Measurements from ENCODE around the gene NECAB2.

NECAB2 gene

DNA sequence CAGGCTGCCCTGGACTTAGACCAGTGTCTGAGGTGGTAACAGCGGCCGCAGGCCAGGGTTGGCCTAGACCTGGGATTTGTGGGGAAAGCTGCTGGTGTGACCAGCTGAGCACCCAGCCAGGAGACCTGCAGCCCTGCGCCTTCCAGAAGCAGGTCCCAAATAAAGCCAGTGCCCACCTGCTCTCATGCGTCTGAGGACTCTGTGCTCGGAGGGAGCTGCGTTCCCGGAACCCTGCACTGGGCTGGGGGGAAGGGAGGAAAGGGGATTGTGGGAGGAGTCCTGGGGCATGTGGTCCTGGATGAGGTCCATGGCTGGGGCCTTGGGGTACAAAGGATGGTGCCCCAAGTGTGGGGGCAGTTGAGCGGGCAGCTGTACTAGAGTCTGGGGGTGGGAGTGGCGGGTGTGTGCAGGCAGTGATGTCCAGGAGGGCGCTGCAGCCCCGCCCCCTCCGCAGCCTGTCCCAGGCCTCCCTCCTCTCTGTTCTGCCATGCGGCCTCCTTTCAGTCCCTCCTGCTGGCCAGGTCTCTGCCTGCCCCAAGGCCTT lies 1.8 kb upstream of the NECAB2 start:
- Histone ChIP-seq H3K4me2 (no peak overlapping the region), H3K9me3 (no peaks in the 10 kb centered on the region), H3K4me1 (no peaks in the 10 kb centered on the region), H3K27ac (no peak overlapping the region), H3K9ac (no peak overlapping the region), H3K27me3 (peaks cover 23% of the 10 kb centered on the region), H4K20me1 (no peaks in the 10 kb centered on the region), H3K36me3 (no peaks in the 10 kb centered on the region), H3K4me3 (no peak overlapping the region)
- no peak for TF ChIP-seq Cebpa-rat (IDR thresholded peaks at IDR 0.05)

DNA sequence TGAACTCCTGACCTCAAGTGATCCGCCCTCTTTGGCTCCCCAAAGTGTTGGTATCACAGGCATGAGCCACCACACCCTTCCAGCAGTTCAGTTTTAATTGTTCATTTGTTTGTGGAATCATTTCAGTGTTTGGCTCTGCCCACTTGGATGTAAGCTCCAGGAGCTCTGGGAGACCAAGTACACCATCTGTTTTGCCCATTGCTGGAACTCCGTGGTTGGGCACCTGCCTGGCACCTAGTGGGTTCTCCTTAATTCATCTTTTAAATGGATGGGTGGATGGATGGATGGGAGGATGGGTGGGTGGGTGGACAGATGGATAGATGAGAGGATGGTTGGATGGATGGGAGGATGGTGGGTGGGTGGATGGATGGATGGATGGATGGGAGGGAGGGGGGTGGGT lies 953 bp upstream of the NECAB2 start:
- H3K4me2 ChIP-seq: no peak overlapping the region
- H3K9me3 ChIP-seq: no peaks in the 10 kb centered on the region
- H3K4me1 ChIP-seq: no peaks in the 10 kb centered on the region
- no peak for TF ChIP-seq Cebpa-rat (IDR thresholded peaks at IDR 0.05)
- peaks cover 23% of the 10 kb centered on the region for H3K27me3 ChIP-seq
- H3K27ac ChIP-seq: no peak overlapping the region
- H3K9ac ChIP-seq: no peak overlapping the region
- H3K36me3 ChIP-seq: no peaks in the 10 kb centered on the region
- H4K20me1 ChIP-seq: no peaks in the 10 kb centered on the region
- H3K4me3 ChIP-seq: no peak overlapping the region

DNA sequence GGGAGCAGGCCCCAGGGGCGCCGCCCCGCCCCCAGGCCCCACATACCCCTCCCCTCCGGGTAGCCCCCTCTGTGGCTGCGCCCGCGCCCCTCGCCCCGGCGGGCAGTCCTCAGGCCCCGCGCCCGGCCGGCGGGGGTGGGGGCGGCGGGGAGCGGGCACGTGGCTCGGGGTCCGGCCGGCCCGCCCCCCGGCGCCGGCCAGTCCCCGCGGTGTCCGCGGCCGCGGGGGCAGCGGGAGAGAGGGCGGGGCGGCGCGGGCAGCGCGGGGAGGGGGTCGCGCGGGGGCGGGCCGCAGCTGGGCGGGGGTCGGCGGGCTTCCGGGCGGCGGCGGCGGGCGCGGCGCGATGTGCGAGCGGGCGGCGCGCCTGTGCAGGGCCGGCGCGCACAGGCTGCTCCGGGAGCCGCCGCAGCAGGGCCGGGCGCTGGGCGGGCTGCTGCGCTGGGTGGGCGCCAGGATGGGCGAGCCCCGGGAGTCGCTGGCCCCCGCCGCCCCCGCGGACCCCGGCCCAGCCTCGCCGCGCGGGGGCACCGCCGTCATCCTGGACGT lies 335 bp downstream of the NECAB2 start:
- H3K27me3 ChIP-seq: peaks cover 23% of the 10 kb centered on the region
- no peaks in the 10 kb centered on the region for H3K9me3 ChIP-seq
- H3K9ac ChIP-seq: no peak overlapping the region
- no peaks in the 10 kb centered on the region for H3K36me3 ChIP-seq
- no peak for TF ChIP-seq Cebpa-rat (IDR thresholded peaks at IDR 0.05)
- H3K4me1 ChIP-seq: no peaks in the 10 kb centered on the region
- no peak overlapping the region for H3K4me2 ChIP-seq
- no peak overlapping the region for H3K4me3 ChIP-seq
- no peaks in the 10 kb centered on the region for H4K20me1 ChIP-seq
- no peak overlapping the region for H3K27ac ChIP-seq

DNA sequence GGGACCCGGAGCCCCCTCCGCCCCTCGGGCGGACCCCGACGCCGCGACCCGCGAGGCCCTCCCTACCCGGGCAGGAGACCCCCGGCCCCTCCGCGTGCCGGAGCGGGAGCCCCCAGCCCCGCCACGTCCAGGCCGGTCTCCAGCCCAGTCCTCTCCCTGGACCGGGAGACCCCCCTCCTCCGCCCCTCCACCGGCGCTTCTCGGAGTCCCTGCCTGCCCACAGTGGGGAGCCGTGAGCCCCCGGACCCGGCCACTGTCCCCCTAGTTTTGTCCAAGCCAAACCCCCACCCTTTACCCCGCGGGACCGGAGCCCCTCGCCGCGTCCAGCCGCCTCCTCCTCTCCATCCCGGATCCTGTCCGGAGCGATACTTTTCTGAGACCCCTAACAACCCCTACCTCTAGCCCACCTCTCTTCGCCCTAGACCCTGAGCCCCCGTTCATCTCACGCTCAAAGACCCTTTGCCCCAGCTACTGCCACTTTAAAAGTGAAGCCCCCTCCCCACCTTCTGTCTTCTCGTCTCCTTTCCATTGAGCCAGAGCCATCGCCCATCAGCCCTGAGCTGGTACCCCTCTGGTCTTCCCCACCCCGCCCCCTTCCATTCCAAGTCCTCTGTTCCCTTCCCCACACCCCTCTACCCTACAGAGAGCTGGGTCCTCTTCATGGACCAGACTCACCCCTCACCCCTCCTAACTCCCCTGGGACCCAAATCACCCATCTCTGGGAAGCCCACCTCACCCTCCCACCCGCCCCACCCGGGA lies 1.0 kb downstream of the NECAB2 start:
- no peaks in the 10 kb centered on the region for H3K36me3 ChIP-seq
- peaks cover 23% of the 10 kb centered on the region for H3K27me3 ChIP-seq
- no peak overlapping the region for H3K9ac ChIP-seq
- H3K4me2 ChIP-seq: no peak overlapping the region
- H3K9me3 ChIP-seq: no peaks in the 10 kb centered on the region
- H3K27ac ChIP-seq: no peak overlapping the region
- TF ChIP-seq Cebpa-rat (IDR thresholded peaks at IDR 0.05): no peak
- H3K4me1 ChIP-seq: peaks cover 3% of the 10 kb centered on the region; the same call in 1 of the 2 replicates
- no peaks in the 10 kb centered on the region for H4K20me1 ChIP-seq
- no peak overlapping the region for H3K4me3 ChIP-seq

DNA sequence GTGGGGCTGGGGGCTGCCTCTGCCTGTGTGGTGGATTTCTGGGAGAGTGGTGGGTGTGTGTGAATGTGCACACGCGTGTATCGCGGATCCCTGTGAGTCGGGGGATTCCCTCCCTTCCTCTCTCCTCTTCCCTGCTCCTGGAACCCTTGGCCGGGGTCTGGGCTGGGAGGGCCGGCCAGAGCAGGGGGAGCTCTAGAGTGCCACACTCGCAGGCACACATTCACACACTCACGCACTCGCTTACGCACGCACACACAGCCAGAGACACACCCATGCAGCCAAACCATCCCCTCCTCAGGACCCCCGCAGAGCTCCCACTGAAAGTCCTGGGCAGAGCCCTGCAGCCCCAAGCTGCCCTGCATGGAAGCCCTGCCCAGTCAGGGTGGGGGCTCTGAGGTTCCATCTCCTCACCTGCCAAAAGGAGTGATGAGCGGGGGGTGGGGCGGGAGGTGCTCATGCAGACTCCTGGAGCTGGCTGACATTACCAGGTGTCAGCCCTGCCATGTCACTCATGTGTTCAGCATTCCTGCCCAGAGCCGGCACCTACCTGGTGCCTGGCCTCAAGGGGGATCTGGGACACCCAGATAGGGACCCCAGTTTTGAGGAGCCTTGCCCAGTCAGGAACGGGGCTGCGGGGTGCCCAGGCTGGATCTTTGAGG lies 1.9 kb downstream of the NECAB2 start:
- no peak overlapping the region for H3K4me2 ChIP-seq
- H3K27me3 ChIP-seq: peaks cover 23% of the 10 kb centered on the region
- H3K27ac ChIP-seq: no peak overlapping the region
- H3K36me3 ChIP-seq: no peaks in the 10 kb centered on the region
- peaks cover 12% of the 10 kb centered on the region; the same call in 1 of the 2 replicates for H3K4me1 ChIP-seq
- H3K9ac ChIP-seq: no peak overlapping the region
- H3K9me3 ChIP-seq: no peaks in the 10 kb centered on the region
- H3K4me3 ChIP-seq: no peak overlapping the region
- H4K20me1 ChIP-seq: no peaks in the 10 kb centered on the region
- TF ChIP-seq Cebpa-rat (IDR thresholded peaks at IDR 0.05): no peak

DNA sequence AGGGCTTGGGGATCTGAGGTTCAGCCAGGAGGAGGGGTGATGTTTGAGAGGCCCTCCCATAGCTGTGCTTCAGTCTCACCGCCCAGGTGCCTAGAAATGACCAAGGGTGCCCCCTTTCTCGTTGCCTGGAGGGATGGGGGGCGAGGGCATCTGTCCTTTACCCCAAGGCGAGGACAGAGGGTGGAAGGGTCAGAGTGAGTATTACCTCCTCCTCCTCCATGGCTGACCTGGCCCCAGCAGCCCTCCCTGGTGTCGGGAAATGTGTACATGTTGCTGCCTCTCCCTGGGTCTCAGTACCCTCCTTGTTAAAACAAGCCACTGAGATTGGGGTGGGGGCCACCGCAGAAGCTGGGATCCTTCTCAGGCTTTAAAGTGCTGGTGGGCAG lies 2.4 kb downstream of the NECAB2 start:
- H3K4me3 ChIP-seq: no peak overlapping the region
- no peak overlapping the region for H3K4me2 ChIP-seq
- no peaks in the 10 kb centered on the region for H3K9me3 ChIP-seq
- TF ChIP-seq Cebpa-rat (IDR thresholded peaks at IDR 0.05): no peak
- H3K4me1 ChIP-seq: peaks cover 12% of the 10 kb centered on the region; the same call in 1 of the 2 replicates
- no peak overlapping the region for H3K27ac ChIP-seq
- no peaks in the 10 kb centered on the region for H4K20me1 ChIP-seq
- peaks cover 23% of the 10 kb centered on the region for H3K27me3 ChIP-seq
- H3K36me3 ChIP-seq: no peaks in the 10 kb centered on the region
- no peak overlapping the region for H3K9ac ChIP-seq

DNA sequence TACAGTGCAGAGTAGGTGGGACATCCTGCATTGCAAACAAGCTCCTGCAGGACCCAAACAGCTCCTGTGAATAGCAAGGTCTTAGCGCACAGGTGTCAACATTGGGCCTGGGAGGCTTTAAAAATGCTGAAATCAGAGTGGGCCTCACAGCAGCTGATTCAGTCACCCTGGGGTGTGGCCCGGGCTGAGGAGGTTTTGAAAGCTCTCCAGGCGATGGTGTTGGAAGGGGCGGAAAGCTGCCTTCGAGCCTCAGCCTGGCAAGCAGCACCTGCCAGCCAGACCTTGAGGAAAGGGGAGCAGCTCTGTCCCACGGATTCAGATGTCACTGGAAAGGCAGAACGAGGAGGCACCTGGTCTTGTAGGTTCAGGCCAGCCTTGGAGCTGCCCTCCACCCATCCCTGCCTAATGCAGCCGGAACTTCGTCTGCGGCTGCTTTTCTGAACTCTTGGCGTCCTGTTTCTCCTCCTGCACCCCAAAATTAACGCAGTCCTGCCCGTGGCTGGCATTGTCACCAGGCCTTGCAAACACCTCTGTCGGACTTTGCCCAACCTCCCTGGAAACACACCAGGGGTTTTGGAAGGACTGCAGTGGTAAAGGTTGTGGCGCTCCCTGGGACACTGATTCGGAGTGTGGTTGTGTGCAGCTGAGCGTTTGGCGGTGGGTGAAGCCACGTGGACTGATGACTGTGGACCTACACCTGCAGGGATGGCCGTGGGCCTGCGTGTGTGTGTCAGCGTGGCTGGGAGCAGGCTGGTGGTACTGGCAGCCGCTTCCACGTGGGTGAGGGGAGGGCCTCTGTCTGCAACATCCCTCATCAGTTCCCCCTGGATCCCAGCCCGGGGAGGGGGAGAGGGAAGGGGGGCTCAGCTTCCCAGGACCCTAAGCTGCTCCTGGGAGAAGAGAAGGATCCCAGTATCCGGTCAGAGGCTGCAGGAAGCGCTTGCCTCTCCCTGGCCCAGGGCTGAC lies 3.4 kb downstream of the NECAB2 start:
- Histone ChIP-seq H3K4me1 (peaks cover 12% of the 10 kb centered on the region; the same call in 1 of the 2 replicates), H3K27me3 (peaks cover 23% of the 10 kb centered on the region), H3K4me3 (no peak overlapping the region), H4K20me1 (no peaks in the 10 kb centered on the region), H3K9me3 (no peaks in the 10 kb centered on the region), H3K36me3 (no peaks in the 10 kb centered on the region), H3K9ac (no peak overlapping the region), H3K27ac (no peak overlapping the region), H3K4me2 (no peak overlapping the region)
- no peak for TF ChIP-seq Cebpa-rat (IDR thresholded peaks at IDR 0.05)

DNA sequence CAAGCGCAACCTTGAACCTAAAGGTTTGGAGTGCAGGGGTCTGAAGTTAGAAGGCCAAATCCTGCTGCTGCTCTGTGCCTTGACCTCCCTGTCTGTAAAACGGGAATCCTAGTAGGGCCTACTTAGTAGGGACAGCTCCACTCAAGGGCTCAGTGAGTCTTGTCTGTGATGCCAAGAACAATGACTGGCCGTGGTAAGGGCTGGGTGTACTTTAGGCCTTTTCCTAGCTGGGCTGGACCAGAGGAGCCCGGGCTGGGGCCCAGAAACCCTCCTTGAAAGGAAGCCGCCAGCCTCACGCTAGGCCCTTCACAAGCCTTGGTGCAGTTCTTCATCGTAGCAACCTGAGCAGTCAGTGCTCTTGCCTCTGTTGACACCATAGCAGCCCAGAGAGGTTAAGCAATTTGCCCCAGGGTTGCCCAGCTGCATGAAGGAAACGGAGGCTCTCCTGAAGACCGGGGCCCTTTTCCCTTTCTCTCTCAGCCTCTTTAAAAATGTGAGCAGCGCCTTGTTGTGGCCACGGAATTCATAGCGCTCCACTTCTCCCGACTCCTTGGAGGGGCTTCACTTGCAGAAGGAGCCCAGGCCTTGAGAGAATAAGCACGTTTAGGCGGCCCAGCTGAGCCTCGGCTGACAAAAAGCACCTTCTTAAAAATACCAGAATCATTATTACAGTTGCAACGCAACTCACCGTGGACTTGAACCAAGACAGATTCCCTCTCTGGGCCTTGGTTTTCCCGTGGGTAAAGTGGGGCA lies 4.4 kb downstream of the NECAB2 start:
- H3K4me2 ChIP-seq: no peak overlapping the region
- no peak overlapping the region for H3K9ac ChIP-seq
- no peaks in the 10 kb centered on the region for H3K36me3 ChIP-seq
- no peak overlapping the region for H3K27ac ChIP-seq
- peaks cover 2% of the 10 kb centered on the region for H3K9me3 ChIP-seq
- H3K4me3 ChIP-seq: no peak overlapping the region
- TF ChIP-seq Cebpa-rat (IDR thresholded peaks at IDR 0.05): no peak
- H4K20me1 ChIP-seq: no peaks in the 10 kb centered on the region
- peaks cover 23% of the 10 kb centered on the region for H3K27me3 ChIP-seq
- peaks cover 12% of the 10 kb centered on the region; the same call in 1 of the 2 replicates for H3K4me1 ChIP-seq

DNA sequence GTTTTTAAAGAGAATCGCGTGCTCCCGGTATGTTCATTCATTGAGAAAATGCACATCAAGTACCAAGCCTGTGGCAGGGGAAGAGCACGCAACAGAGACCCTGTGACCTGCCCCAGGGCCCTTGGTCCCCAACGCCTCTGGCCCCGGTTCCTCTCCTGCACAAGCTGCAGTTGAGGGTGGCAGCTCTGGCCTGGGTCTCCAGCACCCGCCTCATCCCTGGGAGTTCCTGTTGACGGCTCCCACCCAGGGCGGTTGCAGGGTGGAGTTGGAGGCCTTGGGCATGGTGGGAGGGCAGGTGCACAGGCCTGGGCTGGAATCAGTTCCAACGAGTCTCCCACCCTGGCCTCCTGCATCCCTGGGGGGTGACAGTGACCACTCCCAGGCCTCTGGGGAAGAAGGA lies 5.0 kb downstream of the NECAB2 start:
- Histone ChIP-seq H3K9me3 (peaks cover 8% of the 10 kb centered on the region), H3K27ac (no peak overlapping the region), H3K4me1 (peaks cover 12% of the 10 kb centered on the region; the same call in 1 of the 2 replicates), H3K9ac (no peak overlapping the region), H3K4me2 (no peak overlapping the region), H3K36me3 (no peaks in the 10 kb centered on the region), H3K4me3 (no peak overlapping the region), H4K20me1 (no peaks in the 10 kb centered on the region), H3K27me3 (peaks cover 19% of the 10 kb centered on the region)
- no peak for TF ChIP-seq Cebpa-rat (IDR thresholded peaks at IDR 0.05)

Measured in BLaER1 (cell line).